GM18526 (cell line): ENCODE data around the gene RNF38.
A peak's percentile ranks its signal among the peaks of the same experiment; 100 is the strongest.

Source experiments
- POLR2A ChIP-seq: IDR thresholded peaks from 3 replicates; pipeline ENCODE4 v1.6.1; 2011; ENCODE audit not compliant: insufficient read length; ENCODE audit errors: extremely low read depth

Gene RNF38

GRCh38 chr9:36416890-36417289, 16.8 kb upstream of the RNF38 start:
- no peak for TF ChIP-seq POLR2A

GRCh38 chr9:36415822-36416525, 15.9 kb upstream of the RNF38 start:
- TF ChIP-seq POLR2A, result no peak

GRCh38 chr9:36407122-36407723, 7.2 kb upstream of the RNF38 start:
- no peak for TF ChIP-seq POLR2A

GRCh38 chr9:36402536-36402935, 2.5 kb upstream of the RNF38 start:
- TF ChIP-seq POLR2A, result no peak

- no peak for TF ChIP-seq POLR2A
Observed at GRCh38 chr9:36401897-36402480, 1.9 kb upstream of the RNF38 start.

- TF ChIP-seq POLR2A, result no peak
Observed at GRCh38 chr9:36401164-36401740, 1.2 kb upstream of the RNF38 start.

GRCh38 chr9:36400332-36401163, 479 bp upstream of the RNF38 start:
- TF ChIP-seq POLR2A, result peak; percentile 33

GRCh38 chr9:36398745-36399144, 1.3 kb downstream of the RNF38 start:
- no peak for TF ChIP-seq POLR2A

GRCh38 chr9:36396985-36397384, 3.1 kb downstream of the RNF38 start:
- no peak for TF ChIP-seq POLR2A

GRCh38 chr9:36392489-36392888, 7.6 kb downstream of the RNF38 start:
- no peak for TF ChIP-seq POLR2A

GRCh38 chr9:36389590-36389989, 10.5 kb downstream of the RNF38 start:
- TF ChIP-seq POLR2A, result no peak

GRCh38 chr9:36382484-36382883, 17.6 kb downstream of the RNF38 start:
- no peak for TF ChIP-seq POLR2A

- no peak for TF ChIP-seq POLR2A
Observed at GRCh38 chr9:36364577-36364976, 35.5 kb downstream of the RNF38 start.

GRCh38 chr9:36363448-36363847, 36.6 kb downstream of the RNF38 start:
- TF ChIP-seq POLR2A, result no peak

- TF ChIP-seq POLR2A, result no peak
Observed at GRCh38 chr9:36358486-36358885, 41.6 kb downstream of the RNF38 start.
